ENCODE results near the gene SRPK2.
"Not testable (repeated sequence)": the region's sequence is repeated elsewhere in the genome, so short reads cannot be mapped to it uniquely, and the experiment has no call there.

Gene SRPK2

DNA sequence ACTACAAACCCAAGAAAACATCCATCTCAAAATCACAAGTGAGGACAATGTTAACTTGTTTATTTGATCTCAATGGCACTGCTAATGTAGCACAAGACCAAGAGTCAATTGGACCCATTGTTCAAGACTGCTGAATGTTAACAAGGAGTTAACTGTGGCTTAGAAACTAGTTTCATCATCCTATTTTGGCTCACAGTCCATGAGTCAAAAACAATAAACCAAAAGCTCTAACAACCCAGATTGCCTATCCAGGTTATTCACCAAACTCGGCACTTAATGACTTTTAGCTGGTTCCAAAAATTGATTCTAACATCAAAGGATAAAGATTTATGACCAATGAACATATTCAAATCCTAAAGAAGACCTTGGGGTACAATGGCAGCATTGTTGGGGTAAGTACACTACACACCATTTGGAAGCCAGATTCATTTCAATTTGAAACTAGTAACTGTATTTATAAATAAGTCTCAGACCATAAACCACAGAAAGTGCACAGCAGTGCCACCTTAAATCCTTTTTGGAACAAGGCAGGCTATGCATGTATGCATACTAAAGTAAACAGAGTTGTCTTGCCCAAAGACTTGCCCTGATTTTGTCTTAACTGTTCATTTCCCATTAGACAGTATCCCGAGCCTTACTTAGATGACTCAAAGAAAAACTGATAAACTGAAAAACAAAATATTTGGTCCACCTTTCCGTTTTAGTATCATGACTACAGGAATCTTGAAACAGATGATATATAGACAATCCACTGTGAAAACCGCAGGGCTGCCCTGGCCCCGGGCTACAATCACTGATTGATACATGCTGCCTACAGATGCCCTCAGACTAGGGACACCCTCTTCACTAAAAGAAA, 84.5 kb downstream of the SRPK2 start:
- DNase-seq (ENCODE audit: low read depth) = no peak

- not testable (repeated sequence) for DNase-seq (ENCODE audit: low read depth)
These were observed 88.1 kb downstream of the SRPK2 start for GRCh38 chr7:105300587-105300986.

DNA sequence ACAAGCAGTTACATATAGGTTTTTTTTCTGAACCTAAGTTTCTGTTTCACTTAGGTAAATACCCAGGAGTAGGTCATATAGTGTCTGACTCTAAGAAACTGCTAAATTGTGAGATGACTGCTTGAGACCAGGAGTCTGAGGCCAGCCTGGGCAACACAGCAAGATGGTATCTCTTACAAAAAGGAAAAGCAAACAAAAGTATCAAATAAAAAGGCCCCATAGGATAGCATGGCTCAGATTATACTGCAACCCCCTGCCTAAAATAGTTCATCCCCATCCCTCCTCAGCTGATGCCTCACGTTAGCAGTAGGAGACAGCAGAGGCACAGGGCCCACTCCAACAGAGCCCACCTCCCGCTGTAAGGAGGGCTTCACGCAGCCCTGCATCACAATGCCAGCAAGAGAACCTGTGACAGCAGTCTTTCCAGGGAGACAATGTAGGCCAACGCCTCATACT, 90.3 kb downstream of the SRPK2 start:
- no peak for DNase-seq (ENCODE audit: low read depth)

GRCh38 chr7:105297985-105298384, 90.7 kb downstream of the SRPK2 start:
- no peak for DNase-seq (ENCODE audit: low read depth)

DNA sequence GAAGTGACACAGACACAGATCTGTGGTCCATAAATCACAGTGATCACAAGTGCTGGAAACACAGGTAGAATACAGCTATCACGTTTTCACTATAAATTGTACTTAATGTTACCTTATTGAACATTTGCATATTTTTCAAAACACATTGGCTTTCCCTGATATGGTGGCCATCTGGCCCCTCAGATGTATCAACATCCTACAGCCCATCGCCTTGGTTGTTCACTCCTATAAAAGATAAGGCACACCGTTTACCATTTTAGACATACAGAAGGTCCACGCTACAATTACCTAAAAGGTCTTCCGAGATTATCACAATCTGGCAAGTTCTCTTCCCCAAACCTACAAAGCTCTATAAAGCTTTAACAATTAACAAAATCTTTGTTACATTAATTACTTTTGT, 91.4 kb downstream of the SRPK2 start:
- DNase-seq (ENCODE audit: low read depth) = no peak

- DNase-seq (ENCODE audit: low read depth) = no peak
These were observed 92.2 kb downstream of the SRPK2 start for GRCh38 chr7:105296491-105296890.

GRCh38 chr7:105295596-105296352, 92.9 kb downstream of the SRPK2 start:
- DNase-seq (ENCODE audit: low read depth) = no peak

DNA sequence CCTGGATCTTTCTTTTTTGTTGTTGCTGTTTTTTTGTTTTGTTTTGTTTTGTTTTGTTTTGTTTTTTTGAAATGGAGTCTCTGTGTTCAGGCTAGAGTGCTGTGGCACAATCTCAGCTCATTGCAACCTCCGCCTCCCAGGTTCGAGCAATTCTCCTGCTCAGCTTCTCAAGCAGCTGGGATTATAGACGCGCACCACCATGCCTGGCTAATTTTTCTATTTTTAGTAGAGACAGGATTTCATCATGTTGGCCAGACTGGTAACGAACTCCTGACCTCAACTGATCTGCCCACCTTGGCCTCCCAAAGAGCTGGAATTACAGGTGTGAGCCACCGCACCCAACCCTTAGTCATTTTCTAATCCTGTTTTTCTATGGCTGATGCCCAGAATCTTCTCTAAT, 94.2 kb downstream of the SRPK2 start:
- not testable (repeated sequence) for DNase-seq (ENCODE audit: low read depth)

GRCh38 chr7:105289704-105290103, 99.0 kb downstream of the SRPK2 start:
- DNase-seq (ENCODE audit: low read depth) = no peak

GRCh38 chr7:105286441-105286840, 102.3 kb downstream of the SRPK2 start:
- DNase-seq (ENCODE audit: low read depth) = no peak

DNA sequence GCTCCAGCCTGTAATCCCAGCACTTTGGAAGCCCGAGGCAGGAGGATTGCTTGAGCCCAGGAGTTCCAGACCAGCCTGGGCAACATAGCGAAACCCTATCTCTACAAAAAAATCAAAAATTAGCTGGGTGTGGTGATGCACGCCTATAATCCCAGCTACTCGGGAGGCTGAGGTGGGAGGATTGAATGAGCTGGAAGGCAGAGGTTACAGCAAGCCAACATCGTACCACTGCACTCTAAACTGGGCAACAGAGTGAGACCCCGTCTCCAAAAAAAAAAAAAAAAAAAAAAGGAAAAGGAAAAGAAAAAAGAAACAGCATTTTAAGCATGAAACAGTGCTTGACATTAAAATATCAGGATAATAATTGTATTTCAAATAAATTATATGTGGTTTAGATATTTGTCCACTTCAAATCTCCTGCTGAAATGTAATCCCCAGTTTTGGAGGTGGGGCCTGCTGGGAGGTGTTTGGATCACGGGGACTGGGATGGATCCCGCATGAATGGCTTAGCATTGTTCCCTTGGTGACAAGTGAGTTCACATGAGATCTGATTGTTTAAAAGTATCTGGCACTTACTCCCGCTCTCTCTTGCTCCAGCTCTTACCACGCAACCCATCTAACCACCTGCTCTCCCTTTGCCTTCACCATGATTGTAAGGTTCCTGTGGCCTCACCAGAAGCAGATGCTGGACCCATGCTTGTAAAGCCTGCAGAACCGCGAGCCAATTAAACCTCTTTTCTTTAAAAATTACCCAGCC, 103.4 kb downstream of the SRPK2 start:
- DNase-seq (ENCODE audit: low read depth) = no peak

- DNase-seq (ENCODE audit: low read depth) = no peak
These were observed 104.7 kb downstream of the SRPK2 start for GRCh38 chr7:105284014-105284413.

DNA sequence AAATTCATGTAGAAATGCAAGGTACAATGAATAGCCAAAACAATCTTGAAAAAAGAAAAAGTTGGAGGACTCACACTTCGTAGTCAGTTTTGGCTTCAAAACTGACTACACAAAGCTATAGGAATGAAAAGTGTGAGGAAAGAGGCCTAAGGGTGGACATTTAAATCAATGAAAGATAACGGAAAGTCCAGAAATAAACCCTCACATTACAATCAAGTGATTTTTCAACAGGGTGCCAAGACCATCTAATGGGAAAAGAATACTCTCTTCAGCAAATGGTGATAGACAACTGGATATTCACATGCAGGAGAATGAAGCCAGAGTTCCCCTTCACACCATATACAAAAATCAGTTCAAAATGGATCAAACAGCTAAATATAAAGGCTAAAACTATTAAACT, 106.8 kb downstream of the SRPK2 start:
- DNase-seq (ENCODE audit: low read depth) = no peak

GRCh38 chr7:105279688-105280007, 109.1 kb downstream of the SRPK2 start:
- no peak for DNase-seq (ENCODE audit: low read depth)

- DNase-seq (ENCODE audit: low read depth) = no peak
These were observed 109.6 kb downstream of the SRPK2 start for GRCh38 chr7:105278973-105279687.

DNA sequence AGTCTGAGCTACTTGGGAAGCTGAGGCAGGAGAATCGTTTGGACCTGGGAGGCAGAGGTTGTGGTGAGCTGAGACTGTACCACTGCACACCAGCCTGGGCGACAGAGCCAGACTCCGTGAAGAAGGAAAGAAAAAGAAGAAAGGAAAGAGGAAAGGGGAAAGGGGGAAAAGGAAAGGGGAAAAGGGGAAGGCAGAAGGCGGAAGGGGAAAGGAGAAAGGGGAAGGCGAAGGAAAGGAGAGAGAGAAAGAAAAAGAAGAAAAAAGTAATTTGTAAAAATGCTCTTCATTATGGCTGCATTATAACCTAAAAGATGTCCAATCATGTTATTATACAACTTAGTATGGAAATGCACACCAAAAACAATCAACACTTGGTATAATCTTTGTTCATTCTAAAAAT, 110.2 kb downstream of the SRPK2 start:
- no peak for DNase-seq (ENCODE audit: low read depth)

GRCh38 chr7:105277341-105277740, 111.4 kb downstream of the SRPK2 start:
- DNase-seq (ENCODE audit: low read depth) = no peak

GRCh38 chr7:105270117-105270516, 118.6 kb downstream of the SRPK2 start:
- no peak for DNase-seq (ENCODE audit: low read depth)

- no peak for DNase-seq (ENCODE audit: low read depth)
These were observed 119.3 kb downstream of the SRPK2 start for GRCh38 chr7:105269397-105269796.

DNA sequence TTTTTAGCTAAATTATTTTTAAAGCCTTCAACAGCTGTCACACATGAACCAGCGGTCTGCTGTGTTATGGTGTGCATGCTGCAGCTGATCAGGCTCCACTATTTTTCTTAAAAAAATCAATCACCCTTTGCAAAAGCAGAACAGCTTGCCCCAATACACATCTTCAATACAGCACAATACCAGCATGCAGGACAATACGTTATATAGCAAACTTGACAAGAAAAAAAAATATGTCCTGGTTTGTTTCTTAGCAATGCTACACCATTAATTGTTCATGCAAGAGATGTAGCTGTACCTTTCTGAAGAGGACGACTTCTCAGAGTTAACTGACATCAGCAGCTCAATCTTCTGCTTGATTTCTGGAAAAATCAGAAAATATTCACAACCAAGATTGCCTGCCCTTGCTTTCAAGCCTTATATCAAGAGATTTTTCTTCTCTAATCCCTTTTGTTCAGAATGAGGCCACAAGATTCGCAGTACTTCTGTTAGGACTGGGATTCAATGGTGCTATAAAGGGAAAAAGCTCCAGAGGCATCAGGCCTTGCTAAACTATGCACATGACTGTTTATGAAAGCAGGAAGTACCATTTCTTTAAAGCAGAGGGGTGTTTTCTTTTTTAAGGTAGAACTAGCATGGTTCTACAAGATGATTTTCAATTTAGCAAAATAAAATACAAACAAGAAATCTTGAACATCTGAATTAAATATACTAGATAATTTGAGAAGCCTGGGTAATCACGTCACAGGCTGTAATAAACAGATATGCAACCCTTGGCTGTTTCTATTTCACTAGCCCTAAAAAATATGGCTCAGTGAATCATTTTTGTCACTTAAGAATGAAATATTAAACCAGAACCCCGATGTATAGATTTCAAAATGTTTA, 120.0 kb downstream of the SRPK2 start:
- no peak for DNase-seq (ENCODE audit: low read depth)

DNA sequence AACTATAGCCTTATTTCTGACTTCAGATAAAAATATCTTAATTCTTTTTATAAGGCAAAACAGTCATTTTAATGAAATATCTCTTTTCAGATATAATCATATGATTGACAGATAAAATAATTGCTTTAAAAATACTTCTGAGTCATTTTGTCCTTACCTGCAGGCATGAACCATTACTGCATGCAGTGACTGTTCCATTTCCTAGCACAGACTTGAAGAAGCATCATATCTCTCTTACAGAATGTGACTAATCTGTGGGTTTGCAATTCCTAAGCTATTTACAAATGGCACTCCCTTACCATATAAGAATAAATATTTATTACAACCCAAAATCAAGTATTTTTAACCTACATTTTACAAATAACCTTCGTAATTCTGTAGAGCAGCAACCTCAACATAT, 120.7 kb downstream of the SRPK2 start:
- DNase-seq (ENCODE audit: low read depth) = no peak
